Epidermal melanocyte (primary cell): ENCODE measurements around the gene STXBP2.

ENCODE experiments used
- DNase-seq: peaks from one replicate; pipeline ENCODE4 v3.0.0; 2011; ENCODE audit warnings: low spot score; ENCODE audit not compliant: insufficient read length

The STXBP2 gene

DNA sequence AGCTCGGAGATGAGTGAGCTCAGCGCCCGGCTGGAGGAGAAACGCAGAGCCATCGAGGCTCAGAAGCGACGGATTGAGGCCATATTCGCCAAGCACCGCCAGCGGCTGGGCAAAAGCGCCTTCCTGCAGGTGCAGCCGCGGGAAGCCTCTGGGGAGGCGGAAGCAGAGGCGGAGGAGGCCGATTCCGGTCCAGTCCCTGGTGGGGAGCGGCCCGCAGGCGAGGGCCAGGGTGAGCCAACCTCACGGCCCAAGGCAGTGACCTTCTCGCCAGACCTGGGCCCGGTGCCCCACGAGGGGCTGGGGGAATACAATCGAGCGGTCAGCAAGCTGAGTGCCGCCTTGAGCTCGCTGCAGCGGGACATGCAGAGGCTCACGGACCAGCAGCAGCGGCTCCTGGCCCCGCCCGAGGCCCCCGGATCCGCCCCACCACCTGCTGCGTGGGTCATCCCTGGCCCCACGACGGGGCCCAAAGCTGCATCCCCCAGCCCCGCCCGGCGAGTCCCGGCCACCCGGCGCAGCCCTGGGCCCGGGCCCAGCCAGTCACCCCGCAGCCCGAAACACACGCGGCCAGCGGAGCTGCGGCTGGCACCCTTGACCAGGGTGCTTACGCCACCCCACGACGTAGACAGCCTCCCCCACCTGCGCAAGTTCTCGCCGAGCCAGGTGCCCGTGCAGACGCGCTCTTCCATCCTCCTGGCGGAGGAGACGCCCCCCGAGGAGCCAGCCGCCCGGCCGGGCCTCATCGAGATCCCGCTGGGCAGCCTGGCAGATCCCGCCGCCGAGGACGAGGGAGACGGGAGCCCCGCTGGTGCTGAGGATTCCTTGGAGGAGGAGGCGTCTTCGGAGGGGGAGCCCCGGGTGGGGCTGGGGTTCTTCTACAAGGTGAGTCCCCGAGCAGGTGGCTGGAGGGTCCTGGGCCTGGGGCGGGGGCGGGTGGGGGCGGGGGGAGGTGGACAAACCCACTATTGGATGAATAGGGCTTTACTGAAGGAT, 24.3 kb upstream of the STXBP2 start:
- no peak for DNase-seq

GRCh38 chr19:7614859-7615741, 21.8 kb upstream of the STXBP2 start:
- DNase-seq: no peak

DNA sequence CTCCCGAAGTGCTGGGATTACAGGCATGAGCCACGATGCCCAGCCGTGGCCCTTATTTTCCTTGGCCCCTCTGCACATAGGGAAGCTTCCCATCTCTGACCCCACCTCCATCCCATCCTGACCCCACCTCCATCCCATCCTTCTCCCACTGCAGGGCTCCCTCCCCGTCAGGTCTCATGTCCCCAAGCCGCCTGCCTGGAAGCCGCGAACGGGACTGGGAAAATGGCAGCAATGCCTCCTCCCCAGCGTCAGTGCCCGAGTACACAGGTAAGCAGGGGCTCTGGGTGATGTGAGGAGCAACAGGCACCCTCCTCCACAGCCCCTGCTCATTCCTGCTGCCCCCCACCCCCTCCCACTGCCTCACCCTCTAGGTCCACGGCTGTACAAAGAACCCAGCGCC, 19.7 kb upstream of the STXBP2 start:
- no peak for DNase-seq

GRCh38 chr19:7617735-7618134, 19.2 kb upstream of the STXBP2 start:
- DNase-seq: no peak

GRCh38 chr19:7618348-7618747, 18.6 kb upstream of the STXBP2 start:
- no peak for DNase-seq

- no peak for DNase-seq
These were observed 18.0 kb upstream of the STXBP2 start for GRCh38 chr19:7618771-7619510.

- DNase-seq: no peak
These were observed 17.1 kb upstream of the STXBP2 start for GRCh38 chr19:7619671-7620441.

GRCh38 chr19:7620442-7621412, 16.2 kb upstream of the STXBP2 start:
- no peak for DNase-seq

- no peak for DNase-seq
These were observed 13.8 kb upstream of the STXBP2 start for GRCh38 chr19:7622933-7623685.

- DNase-seq: no peak
These were observed 12.9 kb upstream of the STXBP2 start for GRCh38 chr19:7623725-7624603.

DNA sequence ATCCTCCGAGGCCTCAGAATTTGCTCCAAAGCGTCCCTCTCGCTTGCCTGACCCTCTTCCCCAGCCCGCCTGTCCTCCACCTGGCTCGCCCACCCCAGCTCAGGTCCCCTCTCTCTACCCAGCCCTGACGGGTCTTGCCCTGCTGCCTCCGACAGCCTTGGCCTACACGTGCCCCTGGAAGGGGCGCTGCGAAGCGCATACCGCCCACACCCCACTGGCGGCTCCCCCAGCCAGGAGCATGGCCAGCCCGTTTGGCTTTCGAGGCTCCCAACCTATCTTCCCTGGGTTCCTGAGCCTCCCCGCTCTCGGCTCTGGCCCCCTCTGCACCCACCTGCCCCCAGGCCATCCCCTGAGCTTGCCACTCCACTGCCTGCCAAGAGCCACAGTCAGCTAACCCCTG, 12.1 kb upstream of the STXBP2 start:
- no peak for DNase-seq

DNA sequence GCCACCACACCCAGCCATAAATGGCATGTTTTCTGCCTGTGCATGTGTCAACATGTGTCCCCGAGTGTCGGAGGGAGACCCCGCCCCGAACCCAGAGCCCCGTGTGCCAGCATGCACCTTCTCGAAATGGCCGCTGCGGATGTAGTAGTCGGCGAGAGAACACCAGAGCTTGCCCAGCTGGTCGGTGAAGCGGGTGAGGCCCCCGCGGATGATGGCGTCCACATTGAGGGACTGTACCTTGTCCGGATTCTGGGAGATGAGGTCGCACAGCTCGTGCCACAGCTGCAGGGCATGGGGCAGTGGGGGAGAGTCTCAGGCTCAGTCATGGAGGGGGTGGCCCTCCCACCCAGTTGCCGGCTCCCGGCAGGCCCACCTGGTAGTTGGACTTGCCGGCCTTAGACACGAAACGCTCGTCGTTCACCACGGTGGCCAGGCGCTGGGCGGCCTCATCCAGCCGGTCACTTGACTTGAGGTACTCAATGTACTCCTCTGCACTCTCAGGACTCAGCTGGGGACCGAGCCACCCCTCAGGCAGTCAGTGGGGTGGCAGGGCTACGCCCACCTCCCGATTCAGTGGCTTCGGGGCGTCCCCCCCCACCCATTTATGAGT, 11.0 kb upstream of the STXBP2 start:
- DNase-seq: no peak

DNA sequence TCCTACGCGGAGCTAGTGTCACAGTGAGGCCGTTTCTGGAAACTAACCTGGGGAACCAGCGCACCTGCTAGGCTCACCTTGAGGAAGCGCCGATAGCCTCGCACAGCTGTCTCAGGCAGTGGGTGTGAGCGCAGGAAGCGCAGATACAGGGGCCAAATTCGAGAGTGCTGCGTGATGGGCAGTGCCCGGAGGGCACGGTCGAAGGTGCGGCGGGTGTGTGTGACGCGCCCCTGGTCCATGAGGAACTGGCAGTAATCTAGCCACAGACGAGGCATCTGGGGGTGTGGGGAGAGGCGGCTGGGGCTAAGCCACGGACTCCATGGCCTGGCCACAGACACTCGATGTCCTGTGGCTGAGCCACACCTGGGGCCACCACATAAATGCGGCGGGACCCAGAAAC, 9.7 kb upstream of the STXBP2 start:
- no peak for DNase-seq

- no peak for DNase-seq
These were observed 8.2 kb upstream of the STXBP2 start for GRCh38 chr19:7628589-7629311.

GRCh38 chr19:7629347-7630054, 7.4 kb upstream of the STXBP2 start, which contains the start of the genes PET100 and XAB2:
Gene PET100, plus strand, starts transcription at chr19:7629793. Its CDS starts 41 bp downstream, at chr19:7629834.
Gene XAB2, minus strand, starts transcription at chr19:7629545. Its CDS starts 18 bp downstream, at chr19:7629527.
- peak; percentile 100 for DNase-seq

DNA sequence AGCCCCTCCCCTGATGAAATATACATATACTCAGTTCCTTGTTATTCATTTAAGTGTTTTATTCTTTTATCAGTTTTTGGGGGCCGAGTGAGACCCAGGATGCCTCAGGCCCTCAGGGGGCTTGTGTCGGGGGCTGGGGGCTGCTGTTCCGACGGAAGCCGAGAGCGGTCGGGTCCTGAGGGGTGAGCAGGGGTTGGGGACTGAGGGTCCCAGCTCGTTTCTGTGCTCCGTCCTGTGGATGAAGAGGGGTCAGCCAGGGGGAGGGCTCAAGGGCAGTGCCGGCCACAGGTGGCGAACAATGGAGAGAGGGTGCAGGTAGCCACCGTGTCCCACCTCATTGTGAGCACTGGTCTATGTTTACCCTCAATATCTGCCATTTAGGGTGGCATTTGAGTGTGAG, 5.3 kb upstream of the STXBP2 start:
- no peak for DNase-seq
